Effector CD4-positive, alpha-beta T cell (primary cell): ENCODE results near the gene STIP1.
A peak's percentile ranks its signal among the peaks of the same experiment; 100 is the strongest.
"Not testable (repeated sequence)": the region's sequence is repeated elsewhere in the genome, so short reads cannot be mapped to it uniquely, and the experiment has no call there.

Experiments
- DNase-seq: peaks from one replicate; pipeline ENCODE4 v3.0.0-alpha.2; 2020

The STIP1 gene

DNA sequence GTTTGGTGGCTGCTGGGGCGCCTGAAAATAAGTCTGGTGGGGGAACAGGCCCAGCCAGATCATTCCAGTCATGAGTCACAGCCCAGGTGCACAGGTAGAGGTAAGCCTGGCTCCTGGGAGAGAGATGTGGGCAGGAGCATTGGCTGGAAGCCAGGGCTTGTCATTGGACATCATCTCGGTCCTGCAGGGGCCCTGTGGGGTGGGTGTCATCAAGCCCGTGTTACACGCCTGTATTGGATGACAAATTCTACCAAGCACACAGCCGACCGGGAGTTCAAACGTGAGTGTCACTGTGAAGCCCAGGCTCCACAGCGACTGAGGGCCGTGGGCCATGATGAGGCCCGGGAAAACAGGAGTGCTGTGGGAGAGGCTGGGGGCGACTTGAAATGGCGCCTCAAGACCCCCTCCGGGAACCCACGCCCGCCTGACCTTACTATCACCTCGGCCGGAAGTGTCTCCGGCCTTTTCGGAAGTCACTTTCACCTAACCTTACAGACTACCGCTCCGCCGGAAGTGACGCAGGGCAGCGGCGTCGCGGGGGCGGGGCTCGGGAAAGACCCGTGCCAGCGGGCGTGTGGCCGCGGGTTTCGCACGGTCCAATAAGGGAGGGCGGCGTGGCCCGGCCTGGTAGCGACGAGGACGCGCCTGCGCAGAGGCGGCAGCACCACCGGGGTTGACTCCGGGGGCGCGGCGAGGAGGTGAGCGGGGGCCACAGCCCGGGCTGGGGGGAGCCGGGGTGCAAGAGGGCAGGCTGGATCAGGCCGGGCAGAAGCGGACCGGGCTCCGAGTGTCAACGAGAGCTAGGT is 54.7 kb downstream of the STIP1 start, which contains the start of gene FKBP2:
FKBP2 (plus strand) TSS at position 661 of the 806 bp plus-strand sequence. CDS start 1,293 bp downstream, outside the sequence.
- DNase-seq, result peak; percentile 97

DNA sequence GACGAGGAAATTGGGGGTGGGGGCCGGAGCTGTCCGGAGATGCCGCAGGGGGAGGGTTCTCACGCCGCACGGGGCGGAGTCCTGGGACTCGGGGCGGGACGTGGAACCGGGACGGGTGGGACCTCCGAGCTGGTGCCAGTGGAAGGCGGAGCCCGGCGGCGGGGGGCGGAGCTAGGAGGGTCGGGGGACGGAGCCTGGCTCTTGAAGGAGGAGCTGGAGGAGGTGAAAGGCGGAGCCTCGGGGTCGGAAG is 55.2 kb downstream of the STIP1 start:
- DNase-seq, result peak; percentile 98

DNA sequence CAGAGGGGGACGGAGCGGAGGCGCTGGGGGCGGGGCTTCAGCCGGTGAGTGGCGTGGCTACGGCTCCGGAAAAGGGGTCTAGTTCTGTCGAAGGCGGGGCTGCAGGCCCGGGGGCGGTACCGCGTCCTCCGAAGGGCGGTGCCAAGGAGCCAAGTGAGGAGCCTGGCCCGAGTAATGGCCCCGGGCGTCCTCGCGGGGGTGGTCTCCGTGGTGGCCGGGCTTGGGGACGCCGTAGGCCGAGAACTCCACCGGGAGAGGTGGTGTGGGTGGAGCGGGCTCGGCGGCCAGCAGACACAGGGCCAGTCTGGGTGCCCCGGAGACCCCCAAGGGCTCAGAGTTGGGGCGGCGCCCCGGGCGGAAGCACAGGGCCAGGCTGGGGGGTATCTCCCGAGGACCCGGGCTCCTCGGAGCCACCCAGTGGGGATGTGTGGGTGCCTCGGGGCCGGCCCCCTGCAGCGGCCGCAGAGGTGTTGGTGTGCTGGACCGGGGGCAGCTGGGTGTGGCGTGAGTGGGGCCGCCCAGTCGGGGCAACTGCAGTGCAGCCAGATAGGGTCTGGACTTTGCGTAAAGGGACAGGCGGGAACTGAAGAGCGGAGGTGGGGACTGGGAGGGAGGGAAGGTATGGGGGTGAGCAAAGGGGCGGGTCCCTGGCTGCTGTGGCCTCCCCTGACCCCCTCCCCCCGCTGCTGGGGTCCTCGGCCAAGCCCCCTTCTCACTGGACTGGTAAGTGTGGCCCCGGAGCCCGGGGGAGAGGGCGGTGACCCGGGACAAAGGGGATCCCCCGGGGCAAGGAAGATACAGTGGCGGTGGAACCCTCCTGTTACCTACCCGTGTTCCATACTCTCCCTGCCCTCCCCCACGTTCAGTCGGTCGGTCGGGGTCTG is 55.8 kb downstream of the STIP1 start:
- no peak for DNase-seq

DNA sequence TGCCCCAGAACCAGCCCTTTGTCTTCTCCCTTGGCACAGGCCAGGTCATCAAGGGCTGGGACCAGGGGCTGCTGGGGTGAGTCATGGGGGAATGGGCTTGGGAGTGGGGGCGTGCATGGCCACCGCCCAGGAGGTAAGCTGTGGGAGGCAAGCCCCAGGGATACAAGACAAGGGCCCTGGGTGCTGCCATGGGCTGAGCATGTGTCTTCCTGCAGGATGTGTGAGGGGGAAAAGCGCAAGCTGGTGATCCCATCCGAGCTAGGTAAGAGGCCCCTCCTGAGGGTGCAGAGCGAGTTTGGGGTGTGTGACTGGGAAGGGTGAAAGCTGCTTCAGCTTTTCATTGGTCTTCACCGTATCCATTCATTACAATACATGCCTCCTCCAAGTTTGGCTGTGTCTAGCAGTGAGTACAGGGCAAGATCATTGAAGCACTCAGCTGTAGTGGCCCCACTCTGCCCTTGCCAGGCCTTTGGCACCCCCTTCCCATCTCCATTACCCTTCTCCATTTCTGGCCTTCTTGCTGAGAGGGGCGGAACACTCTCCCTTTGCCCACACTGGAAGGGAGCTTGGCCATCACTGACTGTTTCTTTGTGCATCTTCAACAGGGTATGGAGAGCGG is 57.4 kb downstream of the STIP1 start:
- DNase-seq, result no peak

DNA sequence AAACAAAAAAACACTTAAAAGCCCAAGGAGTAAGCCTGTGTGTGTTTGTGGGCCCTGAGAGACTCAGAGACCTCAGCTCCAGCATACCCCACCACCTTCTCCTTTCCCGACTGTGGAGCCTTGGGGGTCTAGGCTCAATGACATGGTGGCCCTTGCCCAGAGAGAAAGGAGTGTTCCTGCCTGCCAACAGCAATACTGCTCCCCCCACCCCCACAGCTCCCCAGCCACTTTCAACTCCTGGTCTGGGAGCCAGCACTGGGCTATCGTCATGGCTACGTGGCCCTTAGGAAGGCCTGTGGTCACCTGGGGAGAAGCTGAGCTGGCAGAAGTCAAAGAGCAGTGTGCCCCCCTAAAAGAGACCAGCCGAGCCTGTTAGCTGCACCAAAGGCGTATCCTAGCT is 58.1 kb downstream of the STIP1 start:
- no peak for DNase-seq

DNA sequence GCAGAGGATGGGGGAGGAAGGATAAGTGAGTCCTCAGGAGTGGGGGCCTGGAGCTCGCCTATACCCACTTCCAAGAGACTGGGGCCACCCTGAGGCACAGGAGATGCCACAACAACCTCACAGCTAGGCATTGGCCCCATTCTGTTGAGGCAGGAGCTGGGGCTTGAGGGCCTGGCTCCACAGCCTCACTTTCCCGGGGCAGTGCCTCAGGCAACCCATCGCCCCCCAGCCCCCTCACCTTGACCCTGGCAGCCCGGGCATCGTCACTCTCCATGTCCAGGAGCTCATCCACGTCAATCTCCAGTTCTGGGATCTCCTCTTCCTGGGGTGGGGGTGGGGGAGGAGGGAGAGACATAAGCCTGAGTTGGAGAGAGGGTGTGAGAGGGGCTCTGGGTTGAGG is 59.0 kb downstream of the STIP1 start:
- DNase-seq, result no peak

DNA sequence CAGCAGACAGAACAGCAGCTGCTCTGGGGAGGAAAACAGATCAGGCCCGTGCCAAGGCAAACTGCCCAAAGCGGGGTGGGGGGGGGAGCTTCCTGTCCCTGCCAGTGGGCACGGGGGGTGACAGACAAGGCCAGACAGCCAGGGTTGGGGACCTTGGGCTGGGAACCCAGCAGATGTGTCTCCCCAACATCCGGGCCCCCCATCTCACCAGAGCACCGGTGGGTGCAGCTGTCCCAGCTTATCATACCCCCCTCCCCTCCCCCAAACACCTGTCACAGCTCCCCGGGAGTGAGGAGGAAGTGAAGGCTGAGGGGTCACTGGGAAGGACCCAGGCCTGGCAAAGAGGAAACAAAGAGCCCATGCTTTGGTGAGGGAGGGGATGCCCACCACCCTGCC is 59.4 kb downstream of the STIP1 start:
- DNase-seq, result peak; percentile 44

DNA sequence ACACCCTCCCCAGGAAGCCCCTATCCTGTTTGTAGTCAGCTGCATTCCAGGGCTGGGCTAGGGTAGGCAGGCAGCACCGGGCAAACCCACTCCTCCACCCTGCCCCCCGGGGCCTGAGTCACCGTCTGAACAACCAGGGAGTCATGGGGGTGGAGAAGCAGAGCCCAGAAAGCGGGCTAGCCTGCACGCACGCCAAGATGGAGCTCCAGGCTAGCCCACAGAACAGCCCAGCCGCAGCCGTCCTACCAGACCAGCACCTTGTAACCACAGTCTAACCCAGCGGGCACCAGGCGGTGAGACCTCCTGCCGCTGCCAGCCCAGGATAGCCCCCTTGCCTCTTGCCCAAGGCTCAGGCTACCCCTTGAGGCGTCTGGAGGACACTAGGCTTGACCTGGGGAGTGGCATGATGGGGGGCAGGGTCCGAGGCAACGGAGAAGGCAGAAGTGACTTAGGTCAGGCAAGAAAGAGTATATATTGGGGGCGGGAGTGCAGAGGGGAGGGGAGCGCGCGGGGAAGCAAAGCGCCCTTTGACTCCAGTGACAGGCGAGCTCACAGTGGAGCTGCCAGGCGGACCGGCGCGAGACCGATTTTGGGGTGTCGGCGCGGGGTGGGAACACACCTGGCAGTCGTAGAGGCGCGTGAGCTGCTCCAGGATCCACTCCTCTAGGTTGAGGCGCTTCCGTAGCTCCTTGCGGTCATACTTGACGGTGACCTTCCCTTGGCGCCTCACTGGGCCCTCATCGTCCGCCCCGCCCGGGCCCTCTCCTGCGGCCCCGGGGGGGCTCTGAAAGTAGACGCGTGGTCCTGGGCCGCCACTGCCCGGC is 60.0 kb downstream of the STIP1 start:
- DNase-seq, result peak; percentile 68

DNA sequence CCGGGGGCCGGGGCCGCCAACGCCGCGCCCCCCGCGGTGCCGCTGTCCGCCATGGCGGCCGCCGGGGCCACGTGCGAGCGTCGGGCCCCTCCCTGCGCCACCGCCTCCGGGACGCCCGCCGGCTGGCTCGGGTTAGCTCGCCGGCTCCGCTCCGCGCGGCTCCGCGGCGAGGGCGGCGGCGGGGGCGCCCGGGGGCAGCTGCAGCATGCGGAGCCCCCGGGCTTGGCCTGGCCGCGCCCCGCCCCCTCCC is 60.6 kb downstream of the STIP1 start:
- not testable (repeated sequence) for DNase-seq

DNA sequence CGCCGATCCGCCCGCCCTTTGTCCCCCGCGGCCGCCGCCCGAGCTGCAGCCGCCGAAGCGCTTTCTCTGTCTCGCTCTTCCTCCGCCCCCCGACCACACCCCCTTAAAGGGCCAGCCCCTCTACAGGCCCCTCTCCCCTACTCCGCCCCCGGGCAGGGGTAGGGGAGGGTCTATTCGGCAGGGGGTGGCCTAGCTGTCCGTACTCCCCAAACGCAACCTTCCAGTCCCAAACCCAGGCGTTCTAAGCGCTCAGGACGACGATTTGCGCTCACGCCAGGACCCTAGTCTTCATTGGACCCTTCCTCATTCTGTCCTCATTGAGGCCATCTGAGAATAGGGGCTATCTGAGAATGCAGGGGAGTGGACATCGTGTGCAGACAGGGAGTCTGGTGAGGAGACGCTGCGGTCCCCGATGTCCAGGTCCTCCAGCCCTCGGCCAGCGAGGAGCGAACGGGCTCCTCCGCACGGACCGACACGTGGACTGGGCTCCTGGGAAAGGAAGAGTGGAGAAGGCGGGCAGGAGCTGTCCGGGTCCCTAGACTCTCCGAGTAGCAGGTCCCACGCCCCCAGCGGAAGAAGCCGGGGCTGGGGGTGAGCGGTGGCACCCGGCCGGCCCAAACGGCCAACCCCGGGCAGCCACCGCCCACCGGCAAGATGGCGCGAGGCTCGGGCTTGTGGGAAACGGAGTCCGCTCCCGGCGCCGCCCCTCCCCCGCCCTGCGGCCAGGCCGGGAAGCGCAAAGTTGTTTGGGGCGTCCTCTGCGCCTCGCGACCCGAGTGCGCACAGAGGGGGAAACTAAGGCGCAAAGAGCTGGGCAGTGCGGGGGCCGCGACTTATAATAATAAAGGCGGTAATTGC is 61.1 kb downstream of the STIP1 start, which contains the start of gene PPP1R14B:
PPP1R14B (minus strand) TSS at position 73 of the 858 bp plus-strand sequence. CDS start 270 bp downstream, outside the sequence.
- peak; percentile 72 for DNase-seq

DNA sequence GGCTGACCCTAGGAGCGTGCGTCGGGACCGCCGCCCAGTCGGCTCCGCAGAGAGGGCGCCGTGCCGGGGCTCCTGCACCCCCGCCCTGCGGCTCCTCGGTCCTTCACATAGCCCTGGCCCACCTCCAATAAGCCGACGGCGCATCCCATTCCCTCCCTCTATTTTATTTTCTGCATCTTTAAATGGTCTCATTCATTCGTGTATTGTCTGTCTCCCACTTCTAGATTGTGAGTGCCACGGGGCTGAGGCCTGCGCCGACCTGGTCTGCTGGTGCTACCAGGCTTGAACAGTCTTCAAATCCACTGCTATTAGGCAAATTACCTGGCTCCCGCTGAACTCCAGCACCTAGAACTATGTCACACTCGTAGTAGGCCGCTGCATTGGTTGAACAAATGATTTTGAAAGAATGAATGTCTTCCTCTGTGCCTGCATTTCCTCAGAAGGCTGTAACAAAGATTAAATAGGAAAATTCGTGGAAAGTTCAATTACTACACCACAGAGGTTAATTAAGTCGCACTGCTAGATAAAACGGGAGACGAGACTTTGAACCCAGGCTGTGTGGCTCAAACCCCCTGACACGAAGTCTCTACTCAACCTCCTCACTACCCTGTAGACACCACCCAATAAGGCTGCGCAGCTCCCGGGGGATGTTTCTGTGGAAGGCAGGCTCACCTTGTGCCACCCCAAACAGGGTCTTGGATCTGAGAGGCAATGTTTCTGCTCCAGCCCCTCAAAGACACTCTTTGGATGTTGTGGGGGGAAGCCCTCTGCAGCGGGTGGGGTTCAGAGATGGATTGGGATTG is 62.0 kb downstream of the STIP1 start:
- DNase-seq, result no peak

DNA sequence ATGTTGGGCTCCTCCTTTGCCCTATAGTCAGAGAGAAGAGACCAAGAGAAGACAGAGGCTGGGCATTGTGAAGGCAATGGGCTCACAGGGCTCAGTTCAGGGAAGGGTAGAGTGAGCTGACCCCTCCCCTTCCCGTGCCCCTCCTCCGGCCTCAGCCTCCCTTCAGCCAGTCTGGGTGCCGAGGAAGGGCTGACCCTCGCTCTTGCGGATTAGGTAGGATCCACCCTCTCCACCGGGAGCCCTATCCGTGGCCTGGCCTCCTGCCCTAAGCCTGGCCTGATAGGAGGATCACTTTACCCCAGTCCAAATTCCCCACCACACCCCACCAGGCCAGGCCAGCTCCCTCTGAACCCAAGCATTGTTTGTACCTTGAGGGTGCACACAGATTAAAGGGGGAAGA is 62.6 kb downstream of the STIP1 start:
- DNase-seq, result no peak

DNA sequence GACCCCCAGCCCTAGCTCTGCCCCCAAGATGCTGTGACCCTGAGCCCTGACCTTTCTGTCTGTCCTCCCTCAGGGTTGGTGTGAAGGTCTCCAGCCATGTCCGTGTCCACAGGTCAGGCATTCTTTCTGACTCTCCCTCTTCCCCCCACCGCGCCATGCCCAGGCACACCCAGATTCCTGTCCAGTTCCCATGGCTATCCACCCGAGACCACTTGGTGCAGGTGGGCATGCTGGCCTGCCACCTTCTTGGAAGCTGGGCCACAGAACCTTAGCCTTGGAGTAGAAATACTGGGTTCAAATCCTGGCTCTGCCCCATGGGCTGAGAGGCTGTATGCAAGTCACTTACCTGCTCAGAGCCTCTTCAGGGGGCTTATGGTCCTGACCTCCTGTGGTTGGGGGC is 63.1 kb downstream of the STIP1 start:
- DNase-seq, result no peak

DNA sequence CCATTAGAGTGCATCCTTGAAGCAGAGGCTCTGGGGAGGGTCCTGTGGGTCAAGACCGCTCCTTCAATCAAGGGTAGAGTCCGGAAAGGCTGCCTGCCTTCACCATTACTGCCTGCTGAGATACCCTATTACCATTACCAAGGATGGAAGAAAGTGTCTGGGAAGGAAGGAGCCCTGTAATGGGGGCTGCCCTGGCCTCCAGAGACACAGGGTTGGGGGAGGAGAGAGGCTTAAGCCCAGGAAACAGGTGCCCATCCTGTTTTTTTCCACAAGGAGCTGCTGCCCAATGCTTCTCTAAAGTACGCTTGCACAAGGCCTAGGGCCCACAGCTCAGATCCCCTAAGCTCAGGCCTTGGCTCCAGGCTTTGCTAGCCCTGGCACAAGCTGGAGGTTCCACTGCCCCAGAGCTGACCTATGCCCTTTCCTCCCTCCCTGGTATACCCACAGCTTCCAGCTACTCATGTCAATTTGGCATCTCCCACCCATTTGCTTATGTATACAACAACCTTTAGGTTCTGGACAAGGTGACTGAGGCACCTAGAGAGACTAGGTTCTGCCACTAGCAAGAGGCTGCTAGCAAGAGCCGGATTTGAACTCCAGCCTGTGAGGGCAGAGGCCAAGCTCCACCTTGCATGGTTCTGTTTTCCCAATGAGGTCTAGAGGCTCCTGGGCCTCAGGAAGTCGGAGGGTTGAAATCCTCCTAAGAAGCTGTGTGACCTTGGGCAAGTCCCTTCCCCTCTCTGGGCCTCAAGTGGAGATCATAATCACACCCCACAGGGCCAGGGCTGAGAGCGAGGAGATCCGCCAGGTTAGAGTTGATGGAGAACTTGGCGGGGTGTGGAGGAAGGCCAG is 63.8 kb downstream of the STIP1 start:
- DNase-seq, result no peak

DNA sequence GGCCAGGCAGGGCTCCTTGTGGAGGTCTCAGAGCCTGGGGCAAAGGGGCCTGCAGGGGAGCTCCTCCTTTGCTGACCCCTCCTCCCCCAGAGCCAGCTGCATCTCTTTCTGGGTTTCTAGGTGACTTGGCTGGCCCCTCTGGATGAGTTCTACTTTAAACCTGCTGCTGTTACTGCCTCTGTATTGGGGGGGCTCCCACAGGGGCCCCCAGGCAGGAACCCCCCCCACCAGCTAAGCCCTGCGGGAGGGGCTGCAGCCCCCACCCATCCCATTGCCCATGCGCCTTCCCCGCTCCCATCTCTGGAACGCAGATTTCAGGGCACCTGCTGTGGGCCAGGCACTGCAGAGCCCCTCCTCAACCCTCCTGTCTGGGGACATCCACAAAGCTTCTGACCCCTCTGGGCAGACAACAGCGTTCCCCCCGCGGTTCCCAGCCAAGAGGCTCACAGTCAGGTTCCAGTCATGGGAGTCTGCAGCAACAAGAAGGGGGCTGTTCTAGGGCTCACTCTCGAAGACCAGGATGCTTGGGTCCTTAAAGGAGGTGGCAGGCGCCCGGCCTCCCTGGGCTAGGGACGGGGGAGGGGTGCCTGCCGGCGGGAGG is 64.5 kb downstream of the STIP1 start:
- DNase-seq, result no peak

DNA sequence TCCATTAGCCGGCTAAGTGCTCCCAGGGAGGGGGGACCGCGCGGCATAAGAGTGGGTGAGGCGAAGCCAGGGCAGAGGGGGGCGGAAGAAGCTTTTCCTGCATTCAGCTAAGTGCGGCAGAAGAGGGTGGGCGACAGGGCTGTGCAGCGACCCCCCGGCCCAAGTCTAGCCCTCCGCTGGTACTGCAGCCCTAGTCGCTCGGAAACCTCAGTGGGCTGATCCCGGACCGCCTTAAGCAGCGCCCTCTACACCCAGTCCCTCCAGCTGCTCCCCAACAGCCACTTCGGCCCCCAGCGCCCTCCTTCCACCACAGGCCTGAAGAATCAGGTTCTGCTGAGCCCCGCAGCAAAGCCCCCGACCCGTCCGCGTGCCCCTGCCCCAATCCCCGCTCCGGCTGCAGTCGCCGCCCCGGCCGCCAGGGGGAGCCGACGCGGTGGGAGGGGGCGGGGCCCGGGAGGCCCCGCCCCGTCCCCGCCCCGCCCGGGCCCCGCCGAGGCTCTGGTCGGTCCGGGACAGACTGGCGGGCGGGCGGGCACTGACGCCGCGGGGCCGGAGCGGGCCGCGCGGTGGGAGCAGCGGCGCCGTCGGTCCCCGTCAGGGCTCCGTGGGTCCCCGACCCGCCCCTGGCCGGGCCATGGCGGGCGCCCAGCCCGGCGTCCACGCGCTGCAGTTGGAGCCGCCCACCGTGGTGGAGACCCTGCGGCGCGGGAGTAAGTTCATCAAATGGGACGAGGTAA is 65.2 kb downstream of the STIP1 start, which contains the start of gene PLCB3:
PLCB3 (plus strand) TSS at position 515 of the 737 bp plus-strand sequence; CDS start at position 635, 120 bp downstream.
- DNase-seq, result peak; percentile 59

DNA sequence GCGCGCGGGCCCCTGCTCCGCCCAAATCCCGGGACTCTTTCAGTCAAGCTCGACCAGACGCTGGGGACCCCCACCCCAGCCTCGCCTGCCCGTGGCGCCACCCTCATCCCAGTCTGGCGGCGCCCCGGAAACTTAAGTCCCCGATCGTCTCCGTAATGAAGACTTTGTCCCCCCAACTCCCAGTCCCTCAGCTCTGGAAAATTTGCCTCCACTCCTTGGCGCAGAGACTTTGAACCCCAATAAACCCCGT is 65.7 kb downstream of the STIP1 start:
- DNase-seq, result no peak

DNA sequence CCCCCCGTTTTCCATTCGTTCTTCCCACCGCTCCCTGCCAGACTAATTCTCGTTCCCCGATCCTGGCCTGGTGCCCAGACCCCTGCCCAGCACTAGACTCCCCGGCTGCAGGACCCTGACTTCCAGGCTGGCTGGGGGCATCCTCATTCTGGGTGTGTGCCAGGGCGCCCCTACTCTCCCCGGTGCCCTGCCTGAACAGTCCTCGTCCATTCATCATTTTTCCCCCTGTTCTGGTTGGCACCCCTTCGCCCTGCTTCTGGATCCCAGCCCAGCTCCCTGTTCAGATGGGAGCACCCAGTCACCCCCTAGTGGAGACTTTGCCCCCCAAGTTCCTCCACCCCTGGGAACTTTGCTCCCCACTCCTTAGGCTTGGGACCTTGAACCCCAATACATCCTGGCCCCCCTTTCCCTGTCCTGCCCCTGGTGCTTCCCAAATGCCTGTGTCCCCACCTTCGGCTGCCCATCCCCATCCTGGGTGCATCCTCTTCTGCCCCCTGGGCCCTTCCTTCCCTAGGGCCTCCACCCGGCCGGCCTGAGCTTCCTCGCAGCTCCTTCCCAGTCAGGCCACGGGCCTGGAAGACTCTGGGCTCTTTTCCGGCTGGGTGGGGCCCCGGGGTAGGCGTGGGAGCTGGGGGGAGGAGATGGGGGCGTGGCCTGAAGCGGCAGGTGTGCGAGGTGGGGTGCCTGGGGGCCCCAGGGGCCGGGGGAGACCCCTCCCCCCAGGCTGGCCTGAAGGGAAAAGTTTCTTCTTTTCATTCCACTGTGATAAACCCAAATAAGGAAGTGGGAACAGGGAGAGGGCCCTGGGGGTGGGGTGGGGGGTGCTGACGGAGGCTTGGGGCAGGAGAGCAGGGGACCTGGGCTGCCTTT is 66.3 kb downstream of the STIP1 start:
- no peak for DNase-seq
